ENCODE measurements around the gene PSD2. TPM values are rescaled to one million over a fixed set of nuclear protein-coding genes. Genes with fewer than 3 reads are reported as not detected.

Gene PSD2
- total RNA-seq, 1 experiment from 2014 or later: not detected

- Histone ChIP-seq H2AFZ (ENCODE audit: low read length) (no peak overlapping the region), H3K9me2 (replicated peaks; ENCODE audit: low read length) (no peaks in the 10 kb centered on the region), H3K4me3 (ENCODE audit: low read length) (no peak overlapping the region), H3K4me2 (ENCODE audit: low read length) (no peak overlapping the region), H3F3A (ENCODE audit: low read length, unreplicated experiment) (no peaks in the 10 kb centered on the region), H3K27me3 (ENCODE audit: low read length) (peaks cover 30% of the 10 kb centered on the region), H3K4me1 (ENCODE audit: insufficient read depth, low read length) (no peaks in the 10 kb centered on the region), H3K79me2 (ENCODE audit: low read length) (no peaks in the 10 kb centered on the region), H3K9me3 (ENCODE audit: low read length) (no peaks in the 10 kb centered on the region), H3K36me3 (ENCODE audit: low read depth, low read length) (no peaks in the 10 kb centered on the region), H4K20me1 (ENCODE audit: low read length) (no peaks in the 10 kb centered on the region), H3K9ac (ENCODE audit: low read length) (no peak overlapping the region), H3K27ac (ENCODE audit: low read length) (no peak overlapping the region)
- DNase-seq: no peak
- BruUV-seq (replicated peaks): no TSS peak
- ATAC-seq: no peak
- intact Hi-C loops (cut with micrococcal nuclease): no loop called here
- ChIA-PET CTCF (no interaction called here), POLR2A (ENCODE audit: unreplicated experiment) (no interaction called here)
- TF ChIP-seq EZH2phosphoT487 (IDR thresholded peaks at IDR 0.05; ENCODE audit: borderline replicate concordance, low read length): no peak
These were observed 37.9 kb downstream of the PSD2 start for GRCh38 chr5:139833525-139833924.

GRCh38 chr5:139835656-139836055 is 40.0 kb downstream of the PSD2 start:
- no peak overlapping the region for H3K9ac ChIP-seq (ENCODE audit: low read length)
- no peak for TF ChIP-seq EZH2phosphoT487 (IDR thresholded peaks at IDR 0.05; ENCODE audit: borderline replicate concordance, low read length)
- no peak for TF ChIP-seq CTCF (conservative IDR thresholded peaks at IDR 0.05; ENCODE audit: low read depth, low read length)
- no peak for TF ChIP-seq EZH2 (IDR thresholded peaks at IDR 0.05; ENCODE audit: low read length, unreplicated experiment)
- POLR2A ChIA-PET (ENCODE audit: unreplicated experiment): no interaction called here
- CTCF ChIA-PET: no interaction called here
- intact Hi-C loops (cut with micrococcal nuclease): no loop called here
- no peaks in the 10 kb centered on the region for H3K9me3 ChIP-seq (ENCODE audit: low read length)
- no peaks in the 10 kb centered on the region for H4K20me1 ChIP-seq (ENCODE audit: low read length)
- no peak overlapping the region for H3K27ac ChIP-seq (ENCODE audit: low read length)
- H3K36me3 ChIP-seq (ENCODE audit: low read depth, low read length): no peaks in the 10 kb centered on the region
- ATAC-seq: no peak
- no peak overlapping the region for H3K4me3 ChIP-seq (ENCODE audit: low read length)
- H3K79me2 ChIP-seq (ENCODE audit: low read length): no peaks in the 10 kb centered on the region
- no peaks in the 10 kb centered on the region for H3F3A ChIP-seq (ENCODE audit: low read length, unreplicated experiment)
- no peaks in the 10 kb centered on the region for H3K9me2 ChIP-seq (replicated peaks; ENCODE audit: low read length)
- BruUV-seq (replicated peaks): no TSS peak
- DNase-seq: no peak
- H3K27me3 ChIP-seq (ENCODE audit: low read length): peaks cover 27% of the 10 kb centered on the region
- H3K4me1 ChIP-seq (ENCODE audit: insufficient read depth, low read length): no peaks in the 10 kb centered on the region
- H2AFZ ChIP-seq (ENCODE audit: low read length): no peak overlapping the region
- H3K4me2 ChIP-seq (ENCODE audit: low read length): no peak overlapping the region

GRCh38 chr5:139836469-139837208 is 41.0 kb downstream of the PSD2 start:
- H3K9me3 ChIP-seq (ENCODE audit: low read length): no peaks in the 10 kb centered on the region
- no peak for TF ChIP-seq EZH2 (IDR thresholded peaks at IDR 0.05; ENCODE audit: low read length, unreplicated experiment)
- TF ChIP-seq CTCF (conservative IDR thresholded peaks at IDR 0.05; ENCODE audit: low read depth, low read length): no peak
- no peak for TF ChIP-seq EZH2phosphoT487 (IDR thresholded peaks at IDR 0.05; ENCODE audit: borderline replicate concordance, low read length)
- no peaks in the 10 kb centered on the region for H3K9me2 ChIP-seq (replicated peaks; ENCODE audit: low read length)
- intact Hi-C loops (cut with micrococcal nuclease): no loop called here
- no peak for ATAC-seq
- H4K20me1 ChIP-seq (ENCODE audit: low read length): no peaks in the 10 kb centered on the region
- H3K4me1 ChIP-seq (ENCODE audit: insufficient read depth, low read length): no peaks in the 10 kb centered on the region
- H3K79me2 ChIP-seq (ENCODE audit: low read length): no peaks in the 10 kb centered on the region
- H3K27me3 ChIP-seq (ENCODE audit: low read length): peaks cover 23% of the 10 kb centered on the region
- no peak overlapping the region for H2AFZ ChIP-seq (ENCODE audit: low read length)
- H3K4me3 ChIP-seq (ENCODE audit: low read length): no peak overlapping the region
- H3K9ac ChIP-seq (ENCODE audit: low read length): no peak overlapping the region
- no TSS peak for BruUV-seq (replicated peaks)
- ChIA-PET CTCF (no interaction called here), POLR2A (ENCODE audit: unreplicated experiment) (no interaction called here)
- H3K4me2 ChIP-seq (ENCODE audit: low read length): no peak overlapping the region
- H3K27ac ChIP-seq (ENCODE audit: low read length): no peak overlapping the region
- no peaks in the 10 kb centered on the region for H3K36me3 ChIP-seq (ENCODE audit: low read depth, low read length)
- H3F3A ChIP-seq (ENCODE audit: low read length, unreplicated experiment): no peaks in the 10 kb centered on the region
- DNase-seq: no peak
